ENCODE data around the gene DDX56. TPM values are rescaled to one million over a fixed set of nuclear protein-coding genes. Genes with fewer than 3 reads are reported as not detected.

DDX56 gene
- total RNA-seq, 1 experiment from 2014 or later, result 120 TPM

- Histone ChIP-seq H4K91ac (ENCODE audit: insufficient read length, low read depth, low read length) (no peak overlapping the region), H3K56ac (ENCODE audit: insufficient read length, low read depth, low read length) (no peak overlapping the region), H2BK120ac (ENCODE audit: low read depth, low read length, poor library complexity, severe bottlenecking) (no peak overlapping the region), H2AFZ (ENCODE audit: low read length) (no peak overlapping the region), H3K23ac (ENCODE audit: insufficient read length, low read depth, low read length) (no peak overlapping the region), H3K79me1 (ENCODE audit: insufficient read depth, low read depth, low read length, poor library complexity, severe bottlenecking) (no peaks in the 10 kb centered on the region), H2BK5ac (ENCODE audit: insufficient read length, low read length) (no peak overlapping the region), H3K27ac (ENCODE audit: insufficient read length, low read depth, low read length) (no peak overlapping the region), H3K4me2 (ENCODE audit: insufficient read depth, insufficient read length, low read length) (no peak overlapping the region), H2BK20ac (ENCODE audit: low read depth, low read length, poor library complexity, severe bottlenecking) (no peak overlapping the region), H3K23me2 (ENCODE audit: insufficient read length, low read depth, low read length, poor library complexity, severe bottlenecking) (no peaks in the 10 kb centered on the region), H2BK15ac (ENCODE audit: low read depth, low read length) (no peak overlapping the region), H4K20me1 (ENCODE audit: control insufficient read depth, insufficient read depth, insufficient read length) (no peaks in the 10 kb centered on the region), H4K5ac (ENCODE audit: insufficient read length, low read depth, low read length) (no peak overlapping the region), H3K14ac (ENCODE audit: insufficient read depth, low read length) (no peak overlapping the region), H3K4me1 (ENCODE audit: insufficient read depth, low read length) (peaks cover 2% of the 10 kb centered on the region), H2BK12ac (ENCODE audit: insufficient read length, low read depth, low read length) (no peak overlapping the region), H3T11ph (ENCODE audit: low read length) (no peak overlapping the region), H3K79me2 (ENCODE audit: insufficient read depth, low read length) (peaks cover 28% of the 10 kb centered on the region; the same call in 1 of the 2 replicates), H3K9ac (ENCODE audit: extremely low read depth, insufficient read length, low read length) (no peak overlapping the region), H3K18ac (ENCODE audit: insufficient read length, low read depth, low read length) (no peak overlapping the region), H3K27me3 (ENCODE audit: insufficient read depth, low read length) (no peaks in the 10 kb centered on the region), H4K8ac (replicated peaks; ENCODE audit: insufficient read length, low read depth, low read length) (no peak overlapping the region), H3K9me3 (ENCODE audit: control insufficient read depth, low read depth, low read length) (no peaks in the 10 kb centered on the region), H2AK5ac (ENCODE audit: insufficient read length, low read length) (no peak overlapping the region), H3K4ac (ENCODE audit: low read depth, low read length) (no peak overlapping the region)
- no CpG with 5 or more reads among the region's 2 CpGs for whole genome bisulfite sequencing (ENCODE audit: extremely low coverage, insufficient read length, low lambda C conversion rate)
- no peak overlapping the region for H3K27ac Mint-ChIP-seq
- H3K4me3 Mint-ChIP-seq, result no peak overlapping the region
- DNase-seq, result no peak
- no peaks in the 10 kb centered on the region for H3K27me3 Mint-ChIP-seq (ENCODE audit: low read depth)
- H3K9me3 Mint-ChIP-seq, result no peaks in the 10 kb centered on the region
- peaks cover 9 to 11% of the 10 kb centered on the region in 2 experiments for H3K4me1 Mint-ChIP-seq
- TF ChIP-seq, protein P1, sequence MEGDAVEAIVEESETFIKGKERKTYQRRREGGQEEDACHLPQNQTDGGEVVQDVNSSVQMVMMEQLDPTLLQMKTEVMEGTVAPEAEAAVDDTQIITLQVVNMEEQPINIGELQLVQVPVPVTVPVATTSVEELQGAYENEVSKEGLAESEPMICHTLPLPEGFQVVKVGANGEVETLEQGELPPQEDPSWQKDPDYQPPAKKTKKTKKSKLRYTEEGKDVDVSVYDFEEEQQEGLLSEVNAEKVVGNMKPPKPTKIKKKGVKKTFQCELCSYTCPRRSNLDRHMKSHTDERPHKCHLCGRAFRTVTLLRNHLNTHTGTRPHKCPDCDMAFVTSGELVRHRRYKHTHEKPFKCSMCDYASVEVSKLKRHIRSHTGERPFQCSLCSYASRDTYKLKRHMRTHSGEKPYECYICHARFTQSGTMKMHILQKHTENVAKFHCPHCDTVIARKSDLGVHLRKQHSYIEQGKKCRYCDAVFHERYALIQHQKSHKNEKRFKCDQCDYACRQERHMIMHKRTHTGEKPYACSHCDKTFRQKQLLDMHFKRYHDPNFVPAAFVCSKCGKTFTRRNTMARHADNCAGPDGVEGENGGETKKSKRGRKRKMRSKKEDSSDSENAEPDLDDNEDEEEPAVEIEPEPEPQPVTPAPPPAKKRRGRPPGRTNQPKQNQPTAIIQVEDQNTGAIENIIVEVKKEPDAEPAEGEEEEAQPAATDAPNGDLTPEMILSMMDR (conservative IDR thresholded peaks at IDR 0.05), result no peak
- no peaks in the 10 kb centered on the region; a peak in 1 of 7 replicates for H3K36me3 Mint-ChIP-seq (ENCODE audit: insufficient read depth in 1 of 3, low read depth in 3 of 3)
Measured at GRCh38 chr7:44617225-44617890, 43.6 kb upstream of the DDX56 start.
